SK-N-SH (cell line): ENCODE measurements around the gene EMX2.

Source experiments
- CTCF ChIP-seq: fragments of 200-600 bp; sonication (generic); IDR thresholded peaks from 2 replicates; pipeline ENCODE4 v1.6.1; 2017; ENCODE audit warnings: antibody characterized with exemption, mild to moderate bottlenecking, moderate library complexity
- EP300 ChIP-seq, 2 experiments: IDR thresholded peaks; 2 replicates each; pipeline versions ENCODE4 v1.4.0 to v1.6.1; 2012; ENCODE audit warnings: borderline replicate concordance in 1 of 2, low read depth in 1 of 2, low read length in 1 of 2
- POLR2AphosphoS5 ChIP-seq: IDR thresholded peaks from 2 replicates; pipeline ENCODE4 v1.6.1; 2012; ENCODE audit warnings: low read depth, low read length
- RAD21 ChIP-seq: IDR thresholded peaks from 2 replicates; pipeline ENCODE4 v1.6.1; 2012; ENCODE audit warnings: mild to moderate bottlenecking, low read length
- SIN3A ChIP-seq: IDR thresholded peaks from 2 replicates; pipeline ENCODE4 v1.6.1; 2012; ENCODE audit warnings: low read depth, mild to moderate bottlenecking, low read length, moderate library complexity, borderline replicate concordance
- TF ChIP-seq, protein P1 (sequence below): IDR thresholded peaks from 2 replicates; pipeline ENCODE4 v1.4.0; 2012; ENCODE audit warnings: low read depth

DNA sequence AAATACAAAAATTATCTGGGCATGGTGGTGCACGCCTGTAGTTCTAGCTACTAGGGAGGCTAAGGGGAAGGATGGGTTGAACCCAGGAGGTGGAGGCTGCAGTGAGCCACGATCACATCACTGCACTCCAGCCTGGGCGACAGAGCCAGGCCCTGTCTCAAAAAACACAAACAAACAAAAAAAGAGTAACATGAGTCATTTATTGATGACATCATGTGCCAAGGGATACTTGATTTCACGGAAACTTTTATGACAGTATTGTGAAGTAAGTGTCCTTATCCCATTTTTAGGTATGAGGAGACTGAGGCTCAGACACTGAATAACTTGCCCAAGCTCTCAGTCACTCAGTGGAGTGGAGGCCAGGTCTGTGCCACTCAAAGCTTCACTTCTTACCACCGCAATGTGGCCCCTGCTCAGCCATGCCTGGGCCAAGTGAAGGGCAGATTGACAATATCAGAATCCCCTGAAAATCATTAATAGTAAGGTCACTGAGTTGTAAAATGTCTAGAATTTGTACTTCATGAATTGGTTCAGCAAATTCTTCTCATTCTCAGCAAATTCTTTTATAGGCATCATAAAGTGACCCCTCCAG, 36.5 kb downstream of the EMX2 start:
- TF ChIP-seq CTCF (no peak), EP300 (IDR thresholded peaks at IDR 0.05; ENCODE audit: borderline replicate concordance in 1 of 2, low read depth in 1 of 2, low read length in 1 of 2) (no peak), POLR2AphosphoS5 (no peak), RAD21 (no peak), SIN3A (no peak)
- TF ChIP-seq, protein P1, sequence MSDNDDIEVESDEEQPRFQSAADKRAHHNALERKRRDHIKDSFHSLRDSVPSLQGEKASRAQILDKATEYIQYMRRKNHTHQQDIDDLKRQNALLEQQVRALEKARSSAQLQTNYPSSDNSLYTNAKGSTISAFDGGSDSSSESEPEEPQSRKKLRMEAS = no peak
